ENCODE measurements around the gene KCNIP1. TPM values are rescaled to one million over a fixed set of nuclear protein-coding genes. Genes with fewer than 3 reads are reported as not detected.

Gene KCNIP1
- total RNA-seq, 1 experiment from 2014 or later: not detected

GRCh38 chr5:170720179-170720578 lies 216.4 kb downstream of the KCNIP1 start:
- BruUV-seq (replicated peaks): no TSS peak
- no peaks in the 10 kb centered on the region for H3K79me2 ChIP-seq (ENCODE audit: insufficient read depth, low read length)
- H3K9ac ChIP-seq (ENCODE audit: low read length): no peak overlapping the region
- ChIA-PET RAD21 (ENCODE audit: low non-redundant PET in 1 of 2, low total read pairs in 2 of 2, uncharacterized antibody in 2 of 2, unreplicated experiment in 2 of 2) (no interaction called here), CTCF (no interaction called here), POLR2A (no interaction called here)
- H3K4me1 ChIP-seq (ENCODE audit: control insufficient read depth in 1 of 2, insufficient read depth in 2 of 2, low read length in 2 of 2): no peaks in the 10 kb centered on the region
- peaks cover 54% of the 10 kb centered on the region for H3K27me3 ChIP-seq (ENCODE audit: insufficient read depth, low read length)
- H3K36me3 ChIP-seq (ENCODE audit: control insufficient read depth in 1 of 2, insufficient read depth in 2 of 2, low read length in 2 of 2): no peaks in the 10 kb centered on the region
- no peak overlapping the region for H3K4me2 ChIP-seq (ENCODE audit: low read length)
- TF ChIP-seq EZH2phosphoT487 (IDR thresholded peaks at IDR 0.05; ENCODE audit: borderline replicate concordance) (no peak), RAD21 (IDR thresholded peaks at IDR 0.05; ENCODE audit: low read depth) (no peak), CBX3 (IDR thresholded peaks at IDR 0.05; ENCODE audit: low read depth) (no peak), ELF1 (IDR thresholded peaks at IDR 0.05; ENCODE audit: borderline replicate concordance, low read depth) (no peak), REST (IDR thresholded peaks at IDR 0.05; ENCODE audit: low read depth) (no peak)
- TF ChIP-seq, protein P1, sequence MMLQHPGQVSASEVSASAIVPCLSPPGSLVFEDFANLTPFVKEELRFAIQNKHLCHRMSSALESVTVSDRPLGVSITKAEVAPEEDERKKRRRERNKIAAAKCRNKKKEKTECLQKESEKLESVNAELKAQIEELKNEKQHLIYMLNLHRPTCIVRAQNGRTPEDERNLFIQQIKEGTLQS (IDR thresholded peaks at IDR 0.05): no peak
- no peaks in the 10 kb centered on the region for H3K9me3 ChIP-seq (ENCODE audit: control insufficient read depth in 1 of 2, insufficient read depth in 1 of 2, low read depth in 1 of 2, low read length in 2 of 2)
- H3K27ac ChIP-seq (ENCODE audit: low read depth, low read length): no peak overlapping the region
- H2AFZ ChIP-seq (ENCODE audit: low read depth, low read length, poor library complexity, severe bottlenecking): no peak overlapping the region
- H3K4me3 ChIP-seq (replicated peaks in 1 of 2; ENCODE audit: low read depth in 1 of 2, low read length in 2 of 2): no peak overlapping the region
- DNase-seq (ENCODE audit: low read depth, low spot score) (no peak), ATAC-seq (no peak)
- H4K20me1 ChIP-seq (ENCODE audit: insufficient read depth): no peaks in the 10 kb centered on the region
- intact Hi-C loops (cut with micrococcal nuclease): no loop called here
- H3K9me2 ChIP-seq (ENCODE audit: insufficient read depth): no peaks in the 10 kb centered on the region

GRCh38 chr5:170720984-170721383 lies 217.2 kb downstream of the KCNIP1 start:
- DNase-seq (ENCODE audit: low read depth, low spot score) (no peak), ATAC-seq (no peak)
- ChIA-PET RAD21 (ENCODE audit: low non-redundant PET in 1 of 2, low total read pairs in 2 of 2, uncharacterized antibody in 2 of 2, unreplicated experiment in 2 of 2) (no interaction called here), CTCF (no interaction called here), POLR2A (no interaction called here)
- no TSS peak for BruUV-seq (replicated peaks)
- H3K9me3 ChIP-seq (ENCODE audit: control insufficient read depth in 1 of 2, insufficient read depth in 1 of 2, low read depth in 1 of 2, low read length in 2 of 2): no peaks in the 10 kb centered on the region
- H2AFZ ChIP-seq (ENCODE audit: low read depth, low read length, poor library complexity, severe bottlenecking): no peak overlapping the region
- H3K79me2 ChIP-seq (ENCODE audit: insufficient read depth, low read length): no peaks in the 10 kb centered on the region
- intact Hi-C loops (cut with micrococcal nuclease): no loop called here
- H3K9ac ChIP-seq (ENCODE audit: low read length): no peak overlapping the region
- no peaks in the 10 kb centered on the region for H3K4me1 ChIP-seq (ENCODE audit: control insufficient read depth in 1 of 2, insufficient read depth in 2 of 2, low read length in 2 of 2)
- H3K36me3 ChIP-seq (ENCODE audit: control insufficient read depth in 1 of 2, insufficient read depth in 2 of 2, low read length in 2 of 2): no peaks in the 10 kb centered on the region
- H4K20me1 ChIP-seq (ENCODE audit: insufficient read depth): no peaks in the 10 kb centered on the region
- H3K4me3 ChIP-seq (replicated peaks in 1 of 2; ENCODE audit: low read depth in 1 of 2, low read length in 2 of 2): no peak overlapping the region
- H3K9me2 ChIP-seq (ENCODE audit: insufficient read depth): no peaks in the 10 kb centered on the region
- H3K27ac ChIP-seq (ENCODE audit: low read depth, low read length): no peak overlapping the region
- H3K27me3 ChIP-seq (ENCODE audit: insufficient read depth, low read length): peaks cover 46% of the 10 kb centered on the region
- no peak overlapping the region for H3K4me2 ChIP-seq (ENCODE audit: low read length)
- TF ChIP-seq JUND (IDR thresholded peaks at IDR 0.05) (no peak), RAD21 (IDR thresholded peaks at IDR 0.05; ENCODE audit: low read depth) (no peak), CEBPB (IDR thresholded peaks at IDR 0.05; ENCODE audit: low read depth) (no peak), SIN3A (IDR thresholded peaks at IDR 0.05; ENCODE audit: low read depth) (no peak), POLR2AphosphoS5 (IDR thresholded peaks at IDR 0.05; ENCODE audit: low read depth, low read length) (no peak), ZFX (IDR thresholded peaks at IDR 0.05) (no peak), EGR1 (IDR thresholded peaks at IDR 0.05; ENCODE audit: low read depth) (no peak)
- TF ChIP-seq, protein P2, sequence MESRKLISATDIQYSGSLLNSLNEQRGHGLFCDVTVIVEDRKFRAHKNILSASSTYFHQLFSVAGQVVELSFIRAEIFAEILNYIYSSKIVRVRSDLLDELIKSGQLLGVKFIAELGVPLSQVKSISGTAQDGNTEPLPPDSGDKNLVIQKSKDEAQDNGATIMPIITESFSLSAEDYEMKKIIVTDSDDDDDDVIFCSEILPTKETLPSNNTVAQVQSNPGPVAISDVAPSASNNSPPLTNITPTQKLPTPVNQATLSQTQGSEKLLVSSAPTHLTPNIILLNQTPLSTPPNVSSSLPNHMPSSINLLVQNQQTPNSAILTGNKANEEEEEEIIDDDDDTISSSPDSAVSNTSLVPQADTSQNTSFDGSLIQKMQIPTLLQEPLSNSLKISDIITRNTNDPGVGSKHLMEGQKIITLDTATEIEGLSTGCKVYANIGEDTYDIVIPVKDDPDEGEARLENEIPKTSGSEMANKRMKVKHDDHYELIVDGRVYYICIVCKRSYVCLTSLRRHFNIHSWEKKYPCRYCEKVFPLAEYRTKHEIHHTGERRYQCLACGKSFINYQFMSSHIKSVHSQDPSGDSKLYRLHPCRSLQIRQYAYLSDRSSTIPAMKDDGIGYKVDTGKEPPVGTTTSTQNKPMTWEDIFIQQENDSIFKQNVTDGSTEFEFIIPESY (IDR thresholded peaks at IDR 0.05; ENCODE audit: extremely low read depth, insufficient replicate concordance, low read length): no peak
